CD4-positive, alpha-beta memory T cell (primary cell): Measurements from ENCODE around the gene TFF3. TPM values are rescaled to one million over a fixed set of nuclear protein-coding genes. Genes with fewer than 3 reads are reported as not detected.
A peak's percentile ranks its signal among the peaks of the same experiment; 100 is the strongest.

Experiments
- CTCF ChIA-PET: fragments of 350-600 bp; sonication (Branson Sonifier 250); formaldehyde crosslinking; loops from one replicate; lab custom pipeline; 2021; ENCODE audit warnings: inconsistent platforms; ENCODE audit not compliant: partially characterized antibody; lab: Charles Lee
- POLR2A ChIA-PET: fragments of 350-600 bp; sonication (Branson Sonifier 250); formaldehyde crosslinking; loops from one replicate; lab custom pipeline; 2021; ENCODE audit not compliant: partially characterized antibody; lab: Charles Lee
- DNase-seq, 5 donors: peaks; one replicate each; pipeline versions ENCODE4 v3.0.0 to v3.0.0-alpha.2; 2020 to 2022; ENCODE audit warnings: mixed read lengths in 1 of 5
- H3K27ac ChIP-seq: one replicate; pipeline ENCODE4 v1.7.0; 2013; ENCODE audit warnings: low read depth, low read length
- H3K27me3 ChIP-seq: 2 replicates; pipeline ENCODE4 v1.7.0; 2013; ENCODE audit warnings: mild to moderate bottlenecking, low read length, moderate library complexity; ENCODE audit not compliant: insufficient read depth
- H3K36me3 ChIP-seq: 2 replicates; pipeline ENCODE4 v1.7.0; 2013; ENCODE audit warnings: mild to moderate bottlenecking, low read length, moderate library complexity; ENCODE audit not compliant: insufficient read depth
- H3K4me1 ChIP-seq: 2 replicates; pipeline ENCODE4 v1.7.0; 2013; ENCODE audit warnings: mild to moderate bottlenecking, low read length, moderate library complexity; ENCODE audit not compliant: insufficient read depth
- H3K4me3 ChIP-seq, 2 donors: one replicate each; pipeline ENCODE4 v1.7.0; 2013; ENCODE audit warnings: low read length in 2 of 2, mild to moderate bottlenecking in 1 of 2
- H3K9me3 ChIP-seq, 2 donors: one replicate each; pipeline ENCODE4 v1.7.0; 2013; ENCODE audit warnings: low read length in 2 of 2, control low read depth in 1 of 2; ENCODE audit not compliant: control insufficient read depth in 1 of 2
- H3K27ac Mint-ChIP-seq, 7 donors: one replicate each; pipeline ENCODE4 v1.8.0; 2020 to 2021; ENCODE audit warnings: mixed read lengths in 7 of 7, mild to moderate bottlenecking in 6 of 7, inconsistent platforms in 3 of 7, moderate library complexity in 3 of 7
- H3K27me3 Mint-ChIP-seq, 2 donors: one replicate each; pipeline ENCODE4 v1.8.0; 2020 to 2021; ENCODE audit warnings: mixed read lengths in 2 of 2
- H3K36me3 Mint-ChIP-seq, 2 donors: one replicate each; pipeline ENCODE4 v1.8.0; 2020 to 2021; ENCODE audit warnings: mixed read lengths in 2 of 2, inconsistent platforms in 1 of 2, mild to moderate bottlenecking in 1 of 2
- H3K4me1 Mint-ChIP-seq, 4 donors: one replicate each; pipeline ENCODE4 v1.8.0; 2020 to 2021; ENCODE audit warnings: mixed read lengths in 4 of 4, mild to moderate bottlenecking in 1 of 4
- H3K4me3 Mint-ChIP-seq, 8 donors: one replicate each; pipeline ENCODE4 v1.8.0; 2020 to 2021; ENCODE audit warnings: mixed read lengths in 8 of 8, mild to moderate bottlenecking in 7 of 8, moderate library complexity in 6 of 8, inconsistent platforms in 3 of 8
- H3K9me3 Mint-ChIP-seq, 8 donors: one replicate each; pipeline ENCODE4 v1.8.0; 2020 to 2021; ENCODE audit warnings: mixed read lengths in 8 of 8, mild to moderate bottlenecking in 5 of 8, inconsistent platforms in 3 of 8, moderate library complexity in 1 of 8
- intact Hi-C: fragments of 100-400 bp; cut with micrococcal nuclease; formaldehyde crosslinking; loops from one replicate; pipeline ENCODE4 v1.15.1; 2023
- polyA plus RNA-seq, 2 donors: library from polyadenylated mRNA; unstranded; fragments of 300-500 nt; fragmentation: Illumina TruSeq; gene quantifications; one replicate each; pipeline ENCODE4 v1.2.3, GENCODE V29; 2021
- total RNA-seq, 2 experiments: library from RNA; stranded (reverse); gene quantifications; one replicate each; pipeline ENCODE4 v1.2.3, GENCODE V29; 2021

The TFF3 gene
- total and polyA plus RNA-seq, 4 experiments from 2014 or later, result not detected

GRCh38 chr21:42313501-42313969 lies 1.7 kb downstream of the TFF3 start:
- intact Hi-C loops, result no loop called here
- no peaks in the 10 kb centered on the region for H3K27me3 ChIP-seq
- H3K4me1 Mint-ChIP-seq, result peaks cover 0 to 10% (median 5%) of the 10 kb centered on the region in 4 donors
- DNase-seq, result no peak
- H3K9me3 ChIP-seq, result no peaks in the 10 kb centered on the region
- H3K27ac ChIP-seq, result no peak overlapping the region
- H3K4me3 ChIP-seq, result no peak overlapping the region
- ChIA-PET CTCF (no interaction called here), POLR2A (no interaction called here)
- H3K4me3 Mint-ChIP-seq, result no peak overlapping the region
- H3K9me3 Mint-ChIP-seq, result no peaks in the 10 kb centered on the region
- no peak overlapping the region for H3K27ac Mint-ChIP-seq
- peaks cover 8% of the 10 kb centered on the region for H3K4me1 ChIP-seq
- H3K36me3 Mint-ChIP-seq, result no peaks in the 10 kb centered on the region
- H3K27me3 Mint-ChIP-seq, result peaks cover 0 to 5% of the 10 kb centered on the region in 2 donors
- H3K36me3 ChIP-seq, result no peaks in the 10 kb centered on the region

GRCh38 chr21:42312626-42313104 lies 2.5 kb downstream of the TFF3 start:
- DNase-seq, result no peak
- ChIA-PET POLR2A (no interaction called here), CTCF (no interaction called here)
- Mint-ChIP-seq H3K4me3 (no peak overlapping the region), H3K27me3 (peaks cover 0 to 5% of the 10 kb centered on the region in 2 donors), H3K9me3 (no peaks in the 10 kb centered on the region), H3K36me3 (no peaks in the 10 kb centered on the region), H3K27ac (no peak overlapping the region), H3K4me1 (peaks cover 0 to 8% (median 5%) of the 10 kb centered on the region in 4 donors)
- Histone ChIP-seq H3K9me3 (no peaks in the 10 kb centered on the region), H3K27ac (no peak overlapping the region), H3K4me3 (no peak overlapping the region), H3K36me3 (no peaks in the 10 kb centered on the region), H3K27me3 (no peaks in the 10 kb centered on the region), H3K4me1 (peaks cover 8% of the 10 kb centered on the region)
- intact Hi-C loops, result no loop called here

GRCh38 chr21:42311816-42312625 lies 3.2 kb downstream of the TFF3 start:
- Histone ChIP-seq H3K27me3 (no peaks in the 10 kb centered on the region), H3K27ac (no peak overlapping the region), H3K4me1 (peaks cover 8% of the 10 kb centered on the region), H3K9me3 (no peaks in the 10 kb centered on the region), H3K4me3 (no peak overlapping the region), H3K36me3 (no peaks in the 10 kb centered on the region)
- Mint-ChIP-seq H3K27ac (no peak overlapping the region), H3K27me3 (peaks cover 0 to 7% of the 10 kb centered on the region in 2 donors), H3K36me3 (no peaks in the 10 kb centered on the region), H3K4me3 (no peak overlapping the region), H3K9me3 (no peaks in the 10 kb centered on the region), H3K4me1 (peaks cover 0 to 8% (median 5%) of the 10 kb centered on the region in 4 donors)
- DNase-seq, result no peak
- intact Hi-C loops, result no loop called here
- ChIA-PET POLR2A (no interaction called here), CTCF (interaction anchor here (2.1 kb wide), 1 partner anchor 74 kb away, joined by 7 read pairs; no protein-coding TSS in a partner anchor)

GRCh38 chr21:42311160-42311559 lies 4.0 kb downstream of the TFF3 start:
- Mint-ChIP-seq H3K4me3 (no peak overlapping the region), H3K4me1 (peaks cover 0 to 8% (median 5%) of the 10 kb centered on the region in 4 donors), H3K27ac (no peak overlapping the region), H3K9me3 (no peaks in the 10 kb centered on the region), H3K36me3 (no peaks in the 10 kb centered on the region), H3K27me3 (peaks cover 0 to 9% of the 10 kb centered on the region in 2 donors)
- Histone ChIP-seq H3K27ac (no peak overlapping the region), H3K9me3 (no peaks in the 10 kb centered on the region), H3K4me1 (peaks cover 8% of the 10 kb centered on the region), H3K36me3 (no peaks in the 10 kb centered on the region), H3K27me3 (no peaks in the 10 kb centered on the region), H3K4me3 (no peak overlapping the region)
- CTCF ChIA-PET, result interaction anchor here (0.9 to 2.4 kb wide), 11 partner anchors 18 to 192 kb away, joined by 3 to 12 read pairs (median 5); partner anchors contain the start of gene UBASH3A
- intact Hi-C loops, result no loop called here
- DNase-seq, result no peak
- POLR2A ChIA-PET, result no interaction called here

DNA sequence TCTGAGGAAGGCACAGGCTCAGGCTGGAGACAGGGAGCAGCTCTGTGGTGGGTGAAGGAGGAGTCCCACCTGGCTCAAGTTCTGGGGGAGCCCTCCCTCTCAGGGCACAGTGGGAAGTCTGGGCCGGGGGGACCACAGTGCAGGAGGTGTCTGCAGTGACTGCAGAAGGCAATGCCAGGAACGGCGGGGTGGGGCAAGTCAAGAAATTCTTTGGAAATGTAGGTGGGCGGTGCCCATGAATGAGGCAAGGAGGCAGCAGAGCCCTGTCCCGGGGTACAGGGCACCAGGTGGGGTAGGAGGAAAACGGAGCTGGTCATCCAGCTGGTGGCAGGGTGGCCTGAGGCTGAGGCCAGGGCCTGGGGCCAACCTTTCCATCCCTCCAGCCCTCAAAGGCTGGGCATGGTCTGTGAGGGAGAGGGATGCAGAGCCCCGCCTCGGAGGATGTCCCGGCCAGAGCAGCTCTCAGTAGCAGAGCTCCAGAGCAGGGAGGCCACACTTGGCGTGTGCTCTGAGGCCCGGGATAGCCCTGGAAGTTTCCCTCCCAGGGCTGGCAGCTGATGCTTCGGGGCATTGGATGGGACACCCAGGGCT lies 4.7 kb downstream of the TFF3 start:
- no peak for DNase-seq
- peaks cover 8% of the 10 kb centered on the region for H3K4me1 ChIP-seq
- Mint-ChIP-seq H3K27ac (peak overlapping the region in 1 of 7 donors; percentile 59), H3K4me1 (peaks cover 0 to 8% (median 5%) of the 10 kb centered on the region in 4 donors), H3K36me3 (no peaks in the 10 kb centered on the region), H3K9me3 (no peaks in the 10 kb centered on the region), H3K27me3 (peaks cover 0 to 9% of the 10 kb centered on the region in 2 donors), H3K4me3 (no peak overlapping the region)
- no peak overlapping the region for H3K27ac ChIP-seq
- H3K4me3 ChIP-seq, result no peak overlapping the region
- no peaks in the 10 kb centered on the region for H3K36me3 ChIP-seq
- intact Hi-C loops, result no loop called here
- ChIA-PET POLR2A (no interaction called here), CTCF (interaction anchor here (0.9 to 2.4 kb wide), 14 partner anchors 19 to 266 kb away, joined by 3 to 12 read pairs (median 4); partner anchors contain the start of gene UBASH3A)
- H3K9me3 ChIP-seq, result no peaks in the 10 kb centered on the region
- H3K27me3 ChIP-seq, result no peaks in the 10 kb centered on the region

DNA sequence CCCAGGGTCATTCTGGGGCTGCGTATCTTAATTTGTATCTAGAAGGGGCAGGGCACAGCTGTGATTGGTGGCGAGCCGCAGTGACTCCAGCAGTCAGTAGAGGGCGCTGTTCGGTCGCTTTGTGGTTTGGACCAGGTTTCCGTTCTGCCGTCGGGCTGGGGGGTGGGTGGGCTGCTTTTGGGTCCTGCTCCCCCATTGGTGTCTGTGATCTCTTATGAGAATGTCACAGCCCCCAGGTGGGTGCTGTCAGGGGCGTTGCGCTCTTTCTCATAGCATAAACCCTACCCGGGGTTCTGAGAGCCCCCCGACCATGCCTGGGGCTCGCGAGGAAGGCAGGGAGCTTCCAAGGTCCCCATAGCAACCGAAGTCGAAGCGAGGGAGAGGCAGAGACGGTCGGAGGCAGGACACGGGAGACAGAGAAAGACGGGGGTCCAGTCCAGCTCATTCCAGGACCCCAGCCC lies 5.4 kb downstream of the TFF3 start:
- Histone ChIP-seq H3K4me3 (no peak overlapping the region), H3K9me3 (no peaks in the 10 kb centered on the region), H3K27me3 (no peaks in the 10 kb centered on the region), H3K36me3 (no peaks in the 10 kb centered on the region), H3K27ac (no peak overlapping the region), H3K4me1 (peaks cover 8% of the 10 kb centered on the region)
- no peaks in the 10 kb centered on the region for H3K36me3 Mint-ChIP-seq
- POLR2A ChIA-PET, result interaction anchor here (0.5 kb wide), 1 partner anchor 429 kb away, joined by 3 read pairs; no protein-coding TSS in a partner anchor
- CTCF ChIA-PET, result interaction anchor here (0.6 to 2.4 kb wide), 13 partner anchors 20 to 600 kb away, joined by 3 to 12 read pairs (median 4); partner anchors contain the start of gene UBASH3A
- peaks cover 0 to 9% of the 10 kb centered on the region in 2 donors for H3K27me3 Mint-ChIP-seq
- no peaks in the 10 kb centered on the region for H3K9me3 Mint-ChIP-seq
- DNase-seq, result peak; percentile 49 to 61 (median 60)
- H3K27ac Mint-ChIP-seq, result peak overlapping the region in 3 of 7 donors; percentile 10 to 29 (median 24)
- peaks cover 0 to 8% (median 5%) of the 10 kb centered on the region in 4 donors for H3K4me1 Mint-ChIP-seq
- intact Hi-C loops, result loop anchor here (1.0 kb wide), 1 partner anchor 141 kb away; no protein-coding TSS in a partner anchor
- no peak overlapping the region for H3K4me3 Mint-ChIP-seq
